Measurements from ENCODE around the gene CARM1. TPM values are rescaled to one million over a fixed set of nuclear protein-coding genes. Genes with fewer than 3 reads are reported as not detected.

The CARM1 gene
- total RNA-seq, 1 donor from 2014 or later = 78.0 TPM

DNA sequence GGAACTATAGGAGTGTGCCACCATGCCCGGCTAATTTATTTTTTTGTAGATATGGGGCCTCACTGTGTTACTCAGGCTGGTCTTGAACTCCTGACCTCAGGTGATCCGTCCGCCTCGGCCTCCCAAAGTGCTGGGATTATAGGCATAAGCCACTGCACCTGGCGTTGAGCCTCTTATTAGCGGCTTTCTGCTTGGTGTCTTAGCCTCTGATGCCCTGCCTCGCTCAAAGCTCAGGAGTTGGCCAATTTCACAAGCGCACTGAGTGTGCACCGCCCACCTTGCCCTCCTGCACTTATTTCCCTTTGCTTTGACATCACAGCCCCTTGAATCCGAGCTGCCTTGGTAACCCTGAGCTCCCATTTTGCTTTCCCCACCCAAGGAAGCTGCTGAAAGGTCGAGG, 47.0 kb downstream of the CARM1 start:
- H3K4me1 Mint-ChIP-seq = no peaks in the 10 kb centered on the region
- H3K36me3 Mint-ChIP-seq = peaks cover 16% of the 10 kb centered on the region
- H3K9me3 Mint-ChIP-seq = no peaks in the 10 kb centered on the region
- H3K4me3 Mint-ChIP-seq = no peak overlapping the region
- no peak for DNase-seq (ENCODE audit: low spot score in 2 of 2, unreplicated experiment in 2 of 2)
- H3K27ac Mint-ChIP-seq = no peak overlapping the region
- H3K27me3 Mint-ChIP-seq (ENCODE audit: low read depth) = no peaks in the 10 kb centered on the region
- TF ChIP-seq, protein P1, sequence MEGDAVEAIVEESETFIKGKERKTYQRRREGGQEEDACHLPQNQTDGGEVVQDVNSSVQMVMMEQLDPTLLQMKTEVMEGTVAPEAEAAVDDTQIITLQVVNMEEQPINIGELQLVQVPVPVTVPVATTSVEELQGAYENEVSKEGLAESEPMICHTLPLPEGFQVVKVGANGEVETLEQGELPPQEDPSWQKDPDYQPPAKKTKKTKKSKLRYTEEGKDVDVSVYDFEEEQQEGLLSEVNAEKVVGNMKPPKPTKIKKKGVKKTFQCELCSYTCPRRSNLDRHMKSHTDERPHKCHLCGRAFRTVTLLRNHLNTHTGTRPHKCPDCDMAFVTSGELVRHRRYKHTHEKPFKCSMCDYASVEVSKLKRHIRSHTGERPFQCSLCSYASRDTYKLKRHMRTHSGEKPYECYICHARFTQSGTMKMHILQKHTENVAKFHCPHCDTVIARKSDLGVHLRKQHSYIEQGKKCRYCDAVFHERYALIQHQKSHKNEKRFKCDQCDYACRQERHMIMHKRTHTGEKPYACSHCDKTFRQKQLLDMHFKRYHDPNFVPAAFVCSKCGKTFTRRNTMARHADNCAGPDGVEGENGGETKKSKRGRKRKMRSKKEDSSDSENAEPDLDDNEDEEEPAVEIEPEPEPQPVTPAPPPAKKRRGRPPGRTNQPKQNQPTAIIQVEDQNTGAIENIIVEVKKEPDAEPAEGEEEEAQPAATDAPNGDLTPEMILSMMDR (IDR thresholded peaks at IDR 0.05; ENCODE audit: unreplicated experiment) = no peak

DNA sequence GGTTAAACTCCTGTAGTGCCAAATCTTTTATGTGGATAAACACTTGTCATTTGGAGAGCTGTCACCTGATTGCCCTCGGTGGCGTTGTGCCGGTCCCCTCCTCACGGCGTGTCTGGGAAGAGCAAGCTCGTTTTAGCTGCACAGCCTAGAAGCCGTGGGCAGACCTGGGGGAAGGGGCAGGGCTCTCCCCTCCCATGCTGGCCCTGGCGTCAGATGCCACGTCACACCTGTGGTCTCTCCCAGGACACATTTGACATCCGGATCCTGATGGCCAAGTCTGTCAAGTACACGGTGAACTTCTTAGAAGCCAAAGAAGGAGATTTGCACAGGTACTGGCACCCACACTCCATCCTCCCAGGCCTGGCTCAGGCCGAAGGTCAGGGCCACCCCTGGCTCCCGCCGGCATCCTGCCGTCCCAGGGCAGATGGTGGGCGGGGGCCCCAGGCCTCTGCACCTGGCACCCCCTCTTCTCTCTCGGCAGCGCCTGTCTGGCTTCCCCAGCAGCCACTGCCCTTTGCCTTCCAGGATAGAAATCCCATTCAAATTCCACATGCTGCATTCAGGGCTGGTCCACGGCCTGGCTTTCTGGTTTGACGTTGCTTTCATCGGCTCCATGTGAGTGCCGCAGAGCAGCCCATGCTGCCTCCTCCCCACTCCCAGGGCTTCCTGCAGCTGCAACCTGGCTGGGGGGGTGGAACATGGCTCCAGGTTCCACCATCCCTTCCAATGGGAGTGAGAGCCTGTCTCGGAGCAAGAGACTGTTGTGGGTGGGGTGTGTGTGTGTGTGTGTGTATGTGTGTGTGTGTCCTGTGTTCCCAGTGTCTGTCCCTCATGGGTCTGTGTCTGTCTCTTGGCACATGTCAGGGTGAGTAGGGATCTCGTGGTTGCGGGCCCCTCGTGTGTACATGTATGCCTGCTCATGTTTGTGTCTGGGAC, 48.3 kb downstream of the CARM1 start:
- peaks cover 13% of the 10 kb centered on the region for H3K36me3 Mint-ChIP-seq
- TF ChIP-seq, protein P1 (IDR thresholded peaks at IDR 0.05; ENCODE audit: unreplicated experiment) = no peak
- no peak for DNase-seq (ENCODE audit: low spot score in 2 of 2, unreplicated experiment in 2 of 2)
- H3K4me3 Mint-ChIP-seq = no peak overlapping the region
- H3K27me3 Mint-ChIP-seq (ENCODE audit: low read depth) = no peaks in the 10 kb centered on the region
- H3K4me1 Mint-ChIP-seq = no peaks in the 10 kb centered on the region
- H3K9me3 Mint-ChIP-seq = no peaks in the 10 kb centered on the region
- no peak overlapping the region for H3K27ac Mint-ChIP-seq

GRCh38 chr19:10920288-10920655, 48.9 kb downstream of the CARM1 start:
- peaks cover 15% of the 10 kb centered on the region for H3K36me3 Mint-ChIP-seq
- no peaks in the 10 kb centered on the region for H3K4me1 Mint-ChIP-seq
- no peaks in the 10 kb centered on the region for H3K27me3 Mint-ChIP-seq (ENCODE audit: low read depth)
- H3K4me3 Mint-ChIP-seq = no peak overlapping the region
- DNase-seq (ENCODE audit: low spot score in 2 of 2, unreplicated experiment in 2 of 2) = no peak
- TF ChIP-seq, protein P1 (IDR thresholded peaks at IDR 0.05; ENCODE audit: unreplicated experiment) = no peak
- no peaks in the 10 kb centered on the region for H3K9me3 Mint-ChIP-seq
- no peak overlapping the region for H3K27ac Mint-ChIP-seq

DNA sequence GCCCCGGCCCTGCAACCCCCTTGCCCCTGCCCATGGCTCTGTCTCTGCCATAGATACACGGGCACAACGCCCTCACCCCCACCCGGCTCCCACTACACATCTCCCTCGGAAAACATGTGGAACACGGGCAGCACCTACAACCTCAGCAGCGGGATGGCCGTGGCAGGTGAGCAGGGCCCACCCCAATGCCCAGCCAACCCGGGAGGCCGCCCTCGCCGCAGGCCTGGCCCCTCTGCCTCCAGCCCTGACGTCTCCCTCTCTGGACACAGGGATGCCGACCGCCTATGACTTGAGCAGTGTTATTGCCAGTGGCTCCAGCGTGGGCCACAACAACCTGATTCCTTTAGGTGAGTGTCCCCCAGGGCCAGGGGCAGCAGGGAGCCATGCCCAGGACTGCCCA, 49.4 kb downstream of the CARM1 start:
- TF ChIP-seq, protein P1 (IDR thresholded peaks at IDR 0.05; ENCODE audit: unreplicated experiment) = no peak
- H3K36me3 Mint-ChIP-seq = peaks cover 17% of the 10 kb centered on the region
- no peak overlapping the region for H3K4me3 Mint-ChIP-seq
- no peaks in the 10 kb centered on the region for H3K9me3 Mint-ChIP-seq
- DNase-seq (ENCODE audit: low spot score in 2 of 2, unreplicated experiment in 2 of 2) = no peak
- H3K4me1 Mint-ChIP-seq = no peaks in the 10 kb centered on the region
- no peak overlapping the region for H3K27ac Mint-ChIP-seq
- no peaks in the 10 kb centered on the region for H3K27me3 Mint-ChIP-seq (ENCODE audit: low read depth)

DNA sequence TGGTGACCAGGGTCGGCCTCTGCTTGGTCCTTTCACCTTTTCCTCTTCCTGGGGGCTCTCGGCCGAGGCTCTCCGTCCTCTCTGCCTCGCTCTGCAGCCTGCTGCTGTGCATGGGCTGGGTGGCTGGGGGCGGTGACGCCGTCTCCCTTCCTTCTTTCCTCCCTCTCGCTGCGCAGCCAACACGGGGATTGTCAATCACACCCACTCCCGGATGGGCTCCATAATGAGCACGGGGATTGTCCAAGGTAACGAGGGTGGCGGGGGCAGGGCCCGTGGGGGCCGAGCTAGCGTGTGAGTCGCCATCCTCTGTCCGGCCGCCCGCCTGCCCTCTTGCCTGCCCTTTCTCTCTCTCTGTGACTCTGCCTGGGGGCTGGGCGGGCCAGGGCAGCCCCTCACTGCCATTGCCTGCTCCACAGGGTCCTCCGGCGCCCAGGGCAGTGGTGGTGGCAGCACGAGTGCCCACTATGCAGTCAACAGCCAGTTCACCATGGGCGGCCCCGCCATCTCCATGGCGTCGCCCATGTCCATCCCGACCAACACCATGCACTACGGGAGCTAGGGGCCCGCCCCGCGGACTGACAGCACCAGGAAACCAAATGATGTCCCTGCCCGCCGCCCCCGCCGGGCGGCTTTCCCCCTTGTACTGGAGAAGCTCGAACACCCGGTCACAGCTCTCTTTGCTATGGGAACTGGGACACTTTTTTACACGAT, 50.0 kb downstream of the CARM1 start:
- Mint-ChIP-seq H3K4me3 (no peak overlapping the region), H3K36me3 (peaks cover 17% of the 10 kb centered on the region), H3K27ac (no peak overlapping the region), H3K27me3 (ENCODE audit: low read depth) (no peaks in the 10 kb centered on the region), H3K9me3 (no peaks in the 10 kb centered on the region), H3K4me1 (no peaks in the 10 kb centered on the region)
- TF ChIP-seq, protein P1 (IDR thresholded peaks at IDR 0.05; ENCODE audit: unreplicated experiment) = no peak
- DNase-seq (ENCODE audit: low spot score in 2 of 2, unreplicated experiment in 2 of 2) = no peak

Data from mesothelial cell of epicardium (in vitro differentiated cells).